Stimulated activated CD8-positive, alpha-beta memory T cell treated with anti-CD3 and anti-CD28 coated beads, Interleukin-7, amount 100 ng/mL, for 4 hours (primary cell): ENCODE measurements around the gene PRKAG1.
A peak's percentile ranks its signal among the peaks of the same experiment; 100 is the strongest.

ENCODE experiments used
- DNase-seq, 2 donors: peaks; one replicate each; pipeline ENCODE4 v3.0.0-alpha.2; 2020; ENCODE audit warnings: low read depth in 2 of 2

PRKAG1 gene

DNA sequence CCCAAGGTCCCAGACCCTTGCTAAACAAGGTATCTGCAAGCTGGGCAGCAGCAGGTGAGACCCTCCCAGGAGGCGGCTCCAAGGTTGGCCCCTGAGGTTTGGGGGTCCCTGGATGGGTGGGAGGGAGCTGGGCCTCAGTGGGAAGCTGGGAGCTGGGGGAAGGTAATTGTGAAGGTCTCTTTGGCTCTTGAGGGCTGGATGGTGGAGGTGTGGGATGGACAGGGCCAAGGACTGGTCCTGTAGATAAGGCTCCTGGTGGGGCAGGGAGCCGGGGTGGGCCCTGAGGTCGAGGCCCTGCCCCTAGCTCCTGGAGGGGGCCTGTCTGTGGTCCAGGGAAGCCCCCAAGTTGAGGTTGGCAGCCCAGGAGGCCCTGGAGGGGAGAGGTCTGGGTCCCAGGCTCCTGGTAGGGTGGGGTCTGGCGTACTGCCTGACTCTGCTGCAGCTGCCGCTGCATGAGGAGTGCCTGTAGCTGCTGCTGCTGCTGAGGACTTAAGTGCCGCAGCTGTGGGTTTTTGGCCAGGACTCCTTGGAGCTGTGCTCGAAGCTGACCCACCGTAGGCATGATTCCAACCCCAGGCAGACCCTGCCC, 13.1 kb upstream of the PRKAG1 start:
- no peak for DNase-seq

- no peak for DNase-seq
These were observed 12.4 kb upstream of the PRKAG1 start for GRCh38 chr12:49030714-49031572.

DNA sequence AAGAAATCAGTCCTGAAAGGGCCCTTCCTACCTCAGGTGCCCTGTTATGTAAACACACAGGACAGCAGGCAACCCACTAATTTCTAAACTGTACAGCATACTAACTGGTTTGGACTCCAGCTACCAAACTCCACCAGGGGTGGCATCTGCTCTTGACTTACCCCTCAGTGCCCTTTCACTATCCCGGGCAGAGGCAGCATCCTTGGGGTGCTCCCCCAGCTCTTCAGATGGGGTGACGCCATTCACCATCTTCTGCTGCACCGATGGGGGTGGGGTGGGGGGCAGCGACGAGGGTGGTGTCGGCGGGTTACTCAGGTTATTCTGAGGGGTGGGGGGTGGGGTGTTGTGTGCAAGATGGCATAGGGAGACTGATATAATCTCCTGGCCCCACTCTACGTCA, 11.5 kb upstream of the PRKAG1 start:
- DNase-seq: no peak

DNA sequence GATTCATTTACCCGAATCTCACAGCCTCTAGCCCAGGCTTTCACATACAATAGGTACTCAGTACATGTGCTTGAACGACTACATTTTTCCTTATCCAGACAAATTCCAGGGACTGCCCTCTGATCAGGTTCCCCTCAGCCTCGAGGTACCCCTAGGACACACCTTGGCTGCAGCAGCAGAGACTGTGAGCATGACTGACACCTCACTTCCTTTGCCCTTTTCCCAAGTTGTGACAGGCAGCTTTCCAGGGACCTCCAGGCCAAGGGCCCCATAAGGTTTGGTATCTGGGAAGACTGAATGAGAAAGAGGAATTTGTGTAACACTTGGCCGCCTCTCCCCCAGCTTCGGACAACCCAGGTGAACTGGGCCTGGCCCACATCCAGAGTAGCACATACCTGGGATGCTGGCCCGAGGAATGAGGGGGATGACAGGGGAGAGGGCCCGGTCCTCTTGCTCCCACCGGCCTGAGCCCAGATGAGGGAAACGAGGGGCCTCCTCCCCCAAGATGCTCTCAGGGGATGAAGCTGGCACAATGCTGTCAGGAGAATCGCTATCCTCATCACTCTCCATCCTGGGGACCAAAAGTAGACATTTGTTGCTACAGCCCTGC, 10.2 kb upstream of the PRKAG1 start:
- no peak for DNase-seq

GRCh38 chr12:49027846-49028555, 9.4 kb upstream of the PRKAG1 start:
- DNase-seq: no peak

- no peak for DNase-seq
These were observed 8.3 kb upstream of the PRKAG1 start for GRCh38 chr12:49026678-49027480.

DNA sequence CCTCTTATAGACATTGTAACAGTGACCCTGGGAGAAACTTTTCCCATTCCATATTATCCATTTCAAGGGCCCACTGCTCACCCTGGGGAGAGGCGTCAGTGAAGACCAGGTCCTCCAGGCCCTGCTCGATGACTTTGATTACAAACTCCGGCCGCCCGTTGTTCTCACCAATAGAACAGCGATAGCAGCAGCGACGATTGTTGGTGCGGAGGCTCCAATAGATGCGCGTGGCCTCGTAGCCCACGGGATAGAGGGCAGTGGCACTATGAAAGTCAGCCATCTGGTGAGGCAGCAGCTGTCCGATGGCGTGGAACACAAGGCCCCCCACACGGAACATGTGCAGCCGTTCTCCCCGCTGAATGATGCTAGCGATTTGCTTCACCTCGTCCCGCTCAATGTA, 7.5 kb upstream of the PRKAG1 start:
- no peak for DNase-seq

GRCh38 chr12:49025463-49025862, 6.9 kb upstream of the PRKAG1 start:
- no peak for DNase-seq

GRCh38 chr12:49024543-49024942, 6.0 kb upstream of the PRKAG1 start:
- DNase-seq: no peak

DNA sequence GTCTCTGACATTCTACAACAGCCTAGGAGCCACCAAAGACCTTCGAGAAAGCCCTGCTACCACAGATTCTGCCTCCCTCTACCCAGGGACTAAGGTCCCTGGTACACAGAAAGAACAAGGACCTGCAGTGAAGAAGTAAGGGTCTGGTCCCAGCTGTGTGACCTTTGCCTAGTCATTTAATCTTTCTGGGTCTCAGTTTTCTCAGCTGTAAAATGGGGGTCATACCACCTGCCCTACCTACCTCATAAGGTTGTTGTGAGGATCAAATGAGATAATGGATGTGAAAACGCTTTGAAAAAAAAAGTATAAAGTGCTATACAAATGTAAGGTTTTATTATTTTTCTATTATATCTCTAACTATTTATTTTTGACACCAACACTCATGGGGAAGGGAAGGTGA, 5.2 kb upstream of the PRKAG1 start:
- DNase-seq: no peak

GRCh38 chr12:49022558-49023178, 4.1 kb upstream of the PRKAG1 start:
- DNase-seq: no peak

DNA sequence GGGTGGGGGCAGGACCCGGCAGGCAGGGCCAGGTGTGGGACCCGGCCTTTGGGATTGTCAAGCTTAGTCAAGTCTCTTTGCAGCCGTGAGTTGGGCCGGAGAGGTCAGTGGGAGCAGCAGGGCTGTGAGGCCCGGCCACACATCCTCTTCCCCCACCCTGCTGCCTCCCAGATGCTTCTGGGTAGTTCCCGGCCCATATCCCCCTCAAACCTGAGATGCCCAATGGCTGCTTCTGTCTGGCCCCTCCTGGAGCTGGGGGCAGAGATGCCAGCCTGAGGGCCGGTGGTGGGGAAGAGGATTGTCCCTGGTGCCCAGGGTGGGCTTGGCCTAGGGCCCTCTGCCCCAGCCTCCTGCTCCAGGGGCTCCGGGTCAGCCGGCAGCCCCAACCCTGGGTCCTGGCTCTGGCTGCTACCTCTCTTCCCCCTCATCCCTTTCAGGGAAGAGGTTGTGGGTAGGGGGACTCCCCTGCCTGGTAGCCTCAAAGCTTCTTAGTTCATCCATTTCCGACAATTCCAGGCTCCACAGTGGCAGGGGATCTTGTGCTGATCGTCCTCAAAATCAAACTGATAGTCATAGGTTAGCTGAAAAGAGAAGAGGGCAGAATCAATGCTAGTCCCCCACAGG, 2.8 kb upstream of the PRKAG1 start:
- no peak for DNase-seq

DNA sequence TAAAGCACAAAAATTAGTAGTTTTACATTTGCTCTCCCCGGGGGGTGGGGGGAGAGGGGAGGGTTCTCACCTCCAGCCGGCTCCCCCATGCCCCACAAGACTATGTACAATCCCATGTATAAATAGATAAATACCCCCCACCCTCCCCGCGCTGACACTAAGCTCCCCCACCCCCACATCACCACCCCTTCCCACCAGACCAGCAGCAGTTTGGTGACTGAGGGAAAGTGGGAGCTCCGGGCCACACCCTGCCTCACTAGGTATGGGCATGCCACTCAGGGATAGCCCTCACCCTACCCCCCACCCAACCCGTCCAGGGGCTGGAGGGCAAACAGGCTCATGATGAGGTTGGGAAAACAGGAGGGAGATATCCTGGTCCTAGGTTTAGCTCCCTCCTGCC, 1.9 kb upstream of the PRKAG1 start:
- no peak for DNase-seq

DNA sequence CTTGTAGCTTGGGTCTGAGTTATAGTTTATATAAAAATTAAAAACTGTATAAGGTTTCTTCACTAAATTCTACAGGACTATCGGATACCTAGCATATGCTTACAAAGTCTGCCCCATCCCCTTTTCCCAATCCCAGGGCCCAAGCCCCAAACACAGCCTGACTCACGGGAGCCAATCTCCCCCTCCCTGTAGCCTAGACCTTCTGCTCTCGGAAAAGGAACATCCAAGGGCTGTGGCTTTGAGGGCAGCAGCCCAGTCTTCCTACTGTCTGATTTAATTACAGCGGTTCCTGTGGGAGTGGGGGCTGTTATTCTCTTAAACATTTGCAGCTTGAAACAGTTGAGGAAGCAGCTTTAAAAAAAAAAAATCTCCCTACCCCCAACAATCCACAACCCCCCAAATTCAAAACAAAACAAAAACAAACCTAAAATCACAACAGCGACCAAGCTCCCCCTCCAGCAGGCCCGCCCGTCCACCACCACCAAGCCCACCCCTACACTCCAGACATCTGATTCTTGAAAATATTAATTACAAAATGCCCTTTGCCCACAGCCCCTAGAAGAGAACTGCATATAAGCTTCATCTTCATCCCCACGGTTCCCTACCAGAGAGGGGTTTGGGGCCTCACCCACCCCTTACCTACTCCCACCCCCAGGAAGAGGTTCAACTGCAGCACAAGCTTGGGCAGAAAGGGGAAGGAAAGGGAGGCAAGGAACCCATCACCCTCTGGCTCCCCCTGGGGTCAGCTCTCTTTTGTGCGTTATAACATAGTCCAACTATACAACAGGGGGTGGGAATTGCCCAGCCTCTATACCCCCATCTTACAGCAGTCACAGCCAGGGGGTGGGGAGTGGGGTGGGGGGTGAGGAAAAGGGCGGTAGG, 1.1 kb upstream of the PRKAG1 start:
- DNase-seq: no peak

DNA sequence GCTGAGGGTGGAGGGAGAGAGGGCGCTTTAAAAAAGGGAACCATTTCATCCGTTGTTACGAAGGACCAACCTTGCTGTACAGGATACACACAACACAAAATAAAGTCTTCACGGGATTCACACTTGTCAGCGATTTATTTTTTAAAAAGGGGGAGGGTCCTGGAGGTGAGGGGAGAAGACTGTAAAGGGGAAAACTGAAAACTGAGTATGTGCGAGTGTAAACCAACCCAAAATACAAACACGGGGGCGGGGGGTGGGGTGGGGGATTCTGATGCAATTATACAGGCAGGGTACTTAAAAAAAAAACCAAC, 499 bp upstream of the PRKAG1 start:
- DNase-seq: no peak

DNA sequence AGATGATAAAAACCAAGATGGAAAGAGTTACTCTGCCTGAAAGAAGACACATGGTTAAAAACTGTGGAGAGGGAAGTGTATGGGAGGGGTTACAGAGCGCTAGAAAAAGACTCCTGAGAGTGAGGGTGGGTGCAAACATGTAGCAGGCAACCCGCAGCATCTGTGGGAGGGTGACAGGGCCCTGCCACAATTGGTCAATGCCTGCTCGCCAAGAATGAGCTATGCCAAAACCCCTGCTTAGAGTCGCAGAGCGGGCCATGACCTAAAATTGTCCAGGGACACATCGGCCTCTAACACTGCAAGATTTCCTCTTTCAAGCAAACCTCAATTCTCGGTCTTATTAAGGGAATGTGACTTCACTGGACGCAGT, 700 bp downstream of the PRKAG1 start:
- peak; percentile 12 to 15 for DNase-seq

DNA sequence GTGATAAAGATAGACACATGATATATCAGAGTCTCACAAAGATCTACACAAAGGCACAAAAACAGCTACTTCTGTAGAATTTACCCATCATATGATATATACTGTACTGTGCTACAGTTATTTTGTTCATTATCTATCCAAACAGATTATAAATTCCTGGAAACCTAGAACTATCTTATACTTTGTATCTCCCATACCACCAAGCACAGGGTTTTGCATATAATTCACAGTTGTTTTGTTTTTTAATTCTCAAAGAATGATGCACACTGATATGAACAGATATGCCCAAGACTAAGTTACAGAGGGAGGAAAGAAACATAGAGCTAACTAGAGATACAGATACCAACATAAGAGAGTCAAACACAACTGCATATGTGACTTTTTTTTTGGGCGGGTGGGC, 3.4 kb downstream of the PRKAG1 start:
- no peak for DNase-seq

DNA sequence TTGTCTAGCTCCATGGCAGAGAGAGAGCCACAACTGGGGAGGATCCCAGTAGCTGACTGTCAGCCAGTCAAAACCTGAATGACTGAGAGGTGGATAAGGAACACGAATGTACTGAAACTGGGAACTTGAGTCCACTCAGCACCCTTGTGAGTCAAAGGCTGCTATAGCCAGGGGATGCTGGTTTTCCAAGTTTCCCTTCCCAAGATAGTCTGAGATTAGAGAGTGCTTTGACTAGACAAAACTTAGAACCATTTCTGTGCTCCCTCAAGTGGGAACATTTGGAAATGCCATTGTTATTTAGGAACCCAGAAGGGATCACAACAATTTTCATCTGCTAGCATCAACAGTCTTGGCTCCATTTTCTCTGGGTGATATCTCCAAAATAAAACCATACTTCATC, 4.0 kb downstream of the PRKAG1 start:
- DNase-seq: no peak

GRCh38 chr12:49013428-49013827, 5.1 kb downstream of the PRKAG1 start:
- no peak for DNase-seq

- DNase-seq: no peak
These were observed 5.8 kb downstream of the PRKAG1 start for GRCh38 chr12:49012739-49013138.
